GM06990 (cell line): ENCODE results near the gene PI4K2A.

ENCODE experiments used
- DNase-seq: peaks from one replicate; pipeline ENCODE4 v3.0.0-alpha.2; 2011; ENCODE audit not compliant: insufficient read length; ENCODE audit errors: extremely low read depth
- H3K27me3 ChIP-seq: replicated peaks from 2 replicates; pipeline ENCODE4 v1.6.0; 2011; ENCODE audit warnings: low read length; ENCODE audit not compliant: control insufficient read depth, insufficient read depth
- H3K36me3 ChIP-seq: 2 replicates; pipeline ENCODE4 v1.5.1; 2011; ENCODE audit warnings: low read length; ENCODE audit not compliant: control insufficient read depth, insufficient read depth
- H3K4me3 ChIP-seq: replicated peaks from 2 replicates; pipeline ENCODE4 v1.5.1; 2011; ENCODE audit warnings: low read depth, mild to moderate bottlenecking, control low read depth, low read length
- CTCF ChIP-seq: IDR thresholded peaks from 2 replicates; pipeline ENCODE4 v1.5.1; 2011; ENCODE audit warnings: low read length, control low read depth, mild to moderate bottlenecking, inconsistent platforms; ENCODE audit not compliant: insufficient read depth, poor library complexity, severe bottlenecking

Gene PI4K2A

GRCh38 chr10:97640174-97640867 lies at the start of gene PI4K2A:
Gene PI4K2A, plus strand, starts transcription at chr10:97640671. Its CDS starts 72 bp downstream, at chr10:97640743.
- H3K4me3 ChIP-seq: peak within 1 kb of the TSS; percentile 76
- peaks cover 4% of the 10 kb centered on the region for H3K36me3 ChIP-seq
- DNase-seq: peak; percentile 97
- H3K27me3 ChIP-seq: no peaks in the 10 kb centered on the region
- no peak for TF ChIP-seq CTCF

GRCh38 chr10:97590748-97591495 lies 49.5 kb upstream of the PI4K2A start:
- no peak for DNase-seq
- Histone ChIP-seq H3K36me3 (no peaks in the 10 kb centered on the region), H3K27me3 (no peaks in the 10 kb centered on the region), H3K4me3 (no peak overlapping the region)
- TF ChIP-seq CTCF: no peak

- Histone ChIP-seq H3K36me3 (no peaks in the 10 kb centered on the region), H3K27me3 (no peaks in the 10 kb centered on the region; the same call in 1 of the 2 replicates), H3K4me3 (no peak overlapping the region)
- TF ChIP-seq CTCF: no peak
- DNase-seq: no peak
Observed at GRCh38 chr10:97593421-97593820, 47.0 kb upstream of the PI4K2A start.

GRCh38 chr10:97596101-97597082 lies 44.1 kb upstream of the PI4K2A start:
- Histone ChIP-seq H3K36me3 (no peaks in the 10 kb centered on the region), H3K4me3 (no peak overlapping the region), H3K27me3 (no peaks in the 10 kb centered on the region; the same call in 1 of the 2 replicates)
- no peak for TF ChIP-seq CTCF
- DNase-seq: no peak

GRCh38 chr10:97597778-97598177 lies 42.7 kb upstream of the PI4K2A start:
- Histone ChIP-seq H3K27me3 (no peaks in the 10 kb centered on the region; the same call in 1 of the 2 replicates), H3K4me3 (no peak overlapping the region), H3K36me3 (no peaks in the 10 kb centered on the region)
- TF ChIP-seq CTCF: no peak
- no peak for DNase-seq
